COR-L47 (cell line): ENCODE results near the gene IL6R.
"Not testable (repeated sequence)": the region's sequence is repeated elsewhere in the genome, so short reads cannot be mapped to it uniquely, and the experiment has no call there.

Source experiments
- DNase-seq: peaks from one replicate; lab custom pipeline; 2025; lab: John Stamatoyannopoulos, UW

The IL6R gene

DNA sequence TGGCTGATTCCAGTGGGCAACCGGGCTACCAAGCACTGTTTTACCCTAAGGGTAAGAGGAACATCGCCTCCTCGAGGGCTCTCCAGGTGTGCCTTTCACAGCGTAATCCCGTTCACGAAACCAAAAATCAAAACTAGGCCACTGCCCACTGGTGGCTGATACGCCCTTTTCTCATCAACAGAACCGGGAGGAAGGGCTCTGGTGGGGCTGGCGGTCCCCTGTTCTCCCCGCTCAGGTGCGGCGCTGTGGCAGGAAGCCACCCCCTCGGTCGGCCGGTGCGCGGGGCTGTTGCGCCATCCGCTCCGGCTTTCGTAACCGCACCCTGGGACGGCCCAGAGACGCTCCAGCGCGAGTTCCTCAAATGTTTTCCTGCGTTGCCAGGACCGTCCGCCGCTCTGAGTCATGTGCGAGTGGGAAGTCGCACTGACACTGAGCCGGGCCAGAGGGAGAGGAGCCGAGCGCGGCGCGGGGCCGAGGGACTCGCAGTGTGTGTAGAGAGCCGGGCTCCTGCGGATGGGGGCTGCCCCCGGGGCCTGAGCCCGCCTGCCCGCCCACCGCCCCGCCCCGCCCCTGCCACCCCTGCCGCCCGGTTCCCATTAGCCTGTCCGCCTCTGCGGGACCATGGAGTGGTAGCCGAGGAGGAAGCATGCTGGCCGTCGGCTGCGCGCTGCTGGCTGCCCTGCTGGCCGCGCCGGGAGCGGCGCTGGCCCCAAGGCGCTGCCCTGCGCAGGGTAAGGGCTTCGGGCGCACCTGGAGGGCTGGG lies at the start of gene IL6R:
Gene IL6R (plus strand): TSS at position 360 of the 763 bp plus-strand sequence. CDS start 287 bp downstream, at position 647.
- DNase-seq = peak; percentile 46

DNA sequence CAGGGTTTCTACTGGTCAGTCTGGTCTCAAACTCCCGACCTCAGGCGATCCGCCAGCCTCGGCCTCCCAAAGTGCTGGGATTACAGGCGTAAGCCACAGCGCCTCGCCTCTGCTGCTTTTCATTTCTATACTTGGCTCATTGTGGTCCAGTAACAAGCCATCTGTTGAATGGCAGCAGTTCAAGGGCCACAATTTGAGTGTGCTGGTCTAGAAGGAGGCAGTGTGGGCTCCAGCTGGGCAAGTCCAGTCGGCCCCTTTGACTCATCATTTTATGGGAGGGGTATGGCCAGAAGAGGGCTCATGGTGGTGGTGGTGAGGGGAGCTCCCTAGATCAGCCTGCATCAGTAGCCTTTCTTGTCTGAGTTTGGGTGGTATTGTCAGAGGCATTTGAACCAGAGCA lies 46.6 kb upstream of the IL6R start:
- DNase-seq = no peak

DNA sequence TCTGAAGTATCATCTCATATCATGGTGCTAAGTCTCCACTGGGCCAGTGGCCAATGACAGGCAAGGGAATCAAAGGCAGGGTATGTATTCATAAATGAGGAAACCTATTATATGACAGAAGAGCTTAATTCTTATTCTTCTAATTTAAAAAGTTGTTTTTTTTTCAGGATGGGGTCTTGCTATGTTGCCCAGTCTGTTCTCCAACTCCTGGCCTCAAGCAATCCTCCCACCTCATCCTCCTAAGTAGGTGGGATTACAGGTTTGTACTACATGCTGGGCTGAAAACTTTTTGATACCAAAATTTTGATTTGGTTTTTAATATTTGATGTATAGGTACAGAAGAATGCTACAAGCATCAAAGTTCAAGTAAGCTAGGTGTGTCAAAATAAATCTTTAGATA lies 44.9 kb upstream of the IL6R start:
- DNase-seq = no peak

DNA sequence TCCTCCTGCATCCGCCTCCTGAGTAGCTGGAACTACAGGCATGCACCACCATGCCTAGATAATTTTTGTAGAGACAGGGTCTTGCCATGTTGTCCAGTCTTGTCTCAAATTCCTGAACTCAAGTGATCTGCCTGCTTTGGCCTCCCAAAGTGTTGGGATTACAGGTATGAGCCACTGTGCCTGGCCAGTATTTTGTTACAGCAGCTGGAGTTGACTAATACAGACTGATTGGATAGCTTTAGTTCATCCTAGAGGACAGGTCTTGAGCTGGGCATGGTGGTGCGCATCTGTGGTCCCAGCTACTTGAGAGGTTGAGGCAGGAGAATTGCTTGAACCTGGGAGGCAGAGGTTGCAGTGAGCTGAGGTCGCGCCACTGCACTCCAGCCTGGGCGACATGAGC lies 44.3 kb upstream of the IL6R start:
- not testable (repeated sequence) for DNase-seq

DNA sequence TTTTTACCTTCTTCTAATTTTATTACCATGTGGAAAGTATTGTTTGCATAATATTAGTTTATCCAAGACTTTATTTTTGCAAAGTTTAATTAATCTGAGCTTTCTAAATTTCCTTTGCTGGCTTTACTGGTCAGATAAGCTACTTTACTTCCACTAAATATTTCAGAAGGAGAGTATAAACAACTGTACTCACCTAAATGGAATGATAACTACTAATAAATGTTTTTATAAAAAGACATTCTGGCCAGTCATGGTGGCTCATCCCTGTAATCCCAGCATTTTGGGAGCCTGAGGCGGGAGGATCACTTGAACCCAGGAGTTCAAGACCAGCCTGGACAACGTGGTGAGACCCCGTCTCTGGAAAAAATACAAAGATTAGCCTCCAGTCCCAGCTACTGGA lies 43.8 kb upstream of the IL6R start:
- no peak for DNase-seq

DNA sequence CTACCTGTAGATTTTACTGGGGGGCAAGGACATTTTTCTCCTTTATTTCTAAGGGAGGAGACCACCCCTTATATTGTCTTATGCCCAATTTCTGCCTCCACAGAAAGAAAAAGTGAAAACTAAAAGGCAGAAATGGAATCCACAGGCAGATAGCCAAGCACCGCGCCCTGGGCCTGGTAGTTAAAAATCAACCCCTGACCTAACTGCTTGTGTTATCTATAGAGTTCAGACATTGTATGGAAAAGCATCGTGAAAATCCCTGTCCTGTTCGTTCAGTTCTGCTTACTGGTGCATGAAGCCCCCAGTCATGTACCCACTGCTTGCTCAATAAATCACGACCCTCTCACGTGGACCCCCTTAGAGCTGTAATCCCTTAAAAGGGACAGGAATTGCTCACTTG lies 33.7 kb upstream of the IL6R start:
- no peak for DNase-seq

DNA sequence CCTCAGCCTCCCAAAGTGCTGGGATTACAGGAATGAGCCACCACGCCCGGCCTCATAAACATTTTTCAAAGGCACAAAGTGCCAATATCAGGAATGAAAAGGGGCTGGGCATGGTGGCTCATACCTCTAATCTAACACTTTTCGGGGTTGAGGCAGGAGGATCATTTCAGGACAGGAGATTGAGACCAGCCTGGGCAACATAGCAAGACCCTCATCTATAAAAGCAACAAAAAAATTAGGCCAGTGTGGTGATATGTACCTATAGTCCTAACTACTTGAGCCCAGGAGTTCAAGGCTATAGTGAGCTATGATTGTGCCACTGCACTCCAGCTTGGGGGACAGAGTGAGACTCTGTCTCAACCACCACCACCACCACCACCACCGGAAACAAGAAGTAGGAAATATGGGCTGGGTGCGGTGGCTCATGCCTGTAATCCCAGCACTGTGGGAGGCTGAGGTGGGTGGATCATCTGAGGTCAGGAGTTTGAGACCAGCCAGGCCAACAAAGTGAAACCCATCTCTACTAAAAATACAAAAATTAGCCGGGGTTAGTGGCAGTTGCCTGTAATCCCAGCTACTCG lies 31.3 kb upstream of the IL6R start:
- DNase-seq = not testable (repeated sequence)

DNA sequence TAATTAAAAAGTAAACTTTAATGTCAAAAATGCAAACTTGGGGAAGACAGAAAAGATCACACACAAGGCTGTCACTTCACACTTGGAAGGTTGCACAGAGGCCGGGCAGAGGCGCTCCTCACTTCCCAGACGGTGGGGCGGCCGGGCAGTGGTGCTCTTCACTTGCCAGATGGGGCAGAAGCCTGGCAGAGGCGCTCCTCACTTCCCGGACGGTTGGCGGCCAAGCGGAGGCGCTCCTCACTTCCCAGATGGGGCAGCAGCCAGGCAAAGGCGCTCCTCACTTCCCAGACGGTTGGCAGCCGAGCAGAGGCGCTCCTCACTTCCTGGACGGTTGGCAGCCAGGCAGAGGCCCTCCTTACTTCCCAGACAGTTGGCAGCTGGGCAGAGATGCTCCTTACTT lies 25.8 kb upstream of the IL6R start:
- DNase-seq = no peak

DNA sequence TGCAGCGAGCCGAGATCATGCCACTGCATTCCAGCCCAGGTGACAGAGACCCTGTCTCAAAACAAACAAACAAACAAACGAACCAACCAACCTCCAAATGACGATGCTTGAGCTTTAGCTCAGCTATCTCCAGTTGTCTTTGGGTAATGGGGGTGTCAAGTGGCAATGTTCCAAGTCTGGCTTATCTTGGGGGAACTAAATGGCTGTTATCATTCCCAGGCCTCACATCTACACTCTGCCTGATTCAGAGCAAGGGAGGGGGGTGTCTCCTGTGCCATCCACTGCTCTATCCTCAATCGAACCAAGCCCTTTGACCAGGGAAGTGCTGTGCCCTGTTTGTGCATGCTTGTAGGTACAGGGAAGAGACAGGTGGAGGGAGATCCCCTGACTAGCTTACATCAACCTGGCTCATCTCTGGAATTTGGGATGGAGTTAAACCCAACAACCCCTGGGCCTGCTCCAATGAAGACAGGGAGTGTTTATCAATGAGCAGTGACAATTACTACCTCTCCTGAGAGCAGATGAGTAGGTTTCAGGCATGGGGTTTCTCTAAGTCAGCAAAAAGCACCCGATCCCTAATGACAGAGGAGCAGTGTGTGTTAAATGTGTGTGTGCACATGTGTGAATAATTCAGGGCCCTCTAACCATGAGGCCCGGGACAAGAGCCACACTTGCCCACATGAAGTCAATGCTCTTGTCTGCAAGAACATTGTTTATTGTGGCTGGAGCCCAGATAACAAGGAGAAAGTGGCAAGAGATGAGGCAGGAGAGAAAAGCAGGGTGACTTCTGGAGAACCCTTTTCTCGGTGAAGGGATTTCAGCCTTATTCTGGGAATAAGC lies 20.3 kb upstream of the IL6R start:
- no peak for DNase-seq

DNA sequence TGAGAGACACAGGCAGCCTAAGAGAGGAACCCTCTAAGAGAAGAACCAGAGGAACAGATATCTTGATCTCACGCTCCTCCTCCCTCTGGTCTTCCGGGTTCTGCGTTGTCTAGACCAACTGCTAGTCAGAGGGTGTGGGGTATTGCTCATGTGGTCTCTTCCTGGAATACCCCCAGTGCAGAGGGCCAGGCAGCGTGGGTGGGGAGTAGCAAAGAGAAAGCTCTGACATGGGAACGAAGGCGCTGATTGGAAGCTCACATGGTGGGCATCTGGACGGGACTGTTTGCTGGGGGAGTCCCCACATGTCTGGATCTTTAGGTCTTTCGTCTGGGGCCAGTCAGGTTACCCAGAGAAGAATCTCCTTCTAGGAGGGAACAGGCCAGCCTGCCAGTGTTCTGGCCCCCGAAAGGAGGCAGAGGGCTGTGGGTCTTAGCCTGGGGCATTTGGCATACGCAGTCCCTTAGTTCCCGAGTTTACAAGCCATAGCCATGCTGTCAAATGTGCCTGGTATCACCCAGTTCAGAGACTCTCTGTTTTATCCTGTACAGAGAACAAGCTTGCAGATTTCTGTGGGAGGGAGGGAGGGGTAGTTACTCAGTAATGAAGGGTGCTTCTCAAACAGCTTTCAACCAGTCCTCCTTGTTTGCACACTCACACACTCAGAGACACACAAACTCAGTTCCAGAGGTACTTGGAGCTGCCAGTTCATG lies 18.3 kb upstream of the IL6R start:
- DNase-seq = no peak

DNA sequence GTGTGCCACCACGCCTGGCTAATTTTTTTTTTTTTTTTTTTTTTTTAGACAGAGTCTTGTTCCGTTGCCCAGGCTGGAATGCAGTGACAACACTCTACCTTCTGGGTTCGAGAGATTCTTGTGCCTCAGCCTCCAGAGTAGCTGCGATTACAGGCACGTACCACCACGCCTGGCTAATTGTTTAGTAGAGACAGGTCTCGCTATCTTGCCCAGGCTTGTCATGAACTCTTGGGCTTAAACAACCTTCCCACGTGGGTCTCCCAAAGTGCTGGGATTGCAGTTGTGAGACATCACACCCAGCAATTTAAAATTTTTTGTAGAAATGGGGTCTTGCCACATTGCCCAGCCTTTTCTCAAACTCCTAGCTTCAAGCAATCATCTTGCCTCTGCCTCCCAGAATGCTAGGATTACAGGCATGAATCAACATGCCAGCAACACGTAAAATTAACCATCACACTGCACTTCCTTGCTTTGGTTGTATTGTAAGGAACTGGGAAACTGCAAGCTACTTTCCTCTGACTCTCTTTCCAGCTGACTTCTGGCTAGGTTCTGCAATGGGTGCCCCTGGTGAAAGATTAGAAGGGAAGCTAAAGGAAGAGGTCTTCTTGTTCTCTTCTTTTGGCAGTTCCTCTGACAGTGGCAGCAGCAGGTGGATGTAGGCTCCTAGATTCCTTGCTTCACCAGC lies 13.9 kb upstream of the IL6R start:
- DNase-seq = no peak

DNA sequence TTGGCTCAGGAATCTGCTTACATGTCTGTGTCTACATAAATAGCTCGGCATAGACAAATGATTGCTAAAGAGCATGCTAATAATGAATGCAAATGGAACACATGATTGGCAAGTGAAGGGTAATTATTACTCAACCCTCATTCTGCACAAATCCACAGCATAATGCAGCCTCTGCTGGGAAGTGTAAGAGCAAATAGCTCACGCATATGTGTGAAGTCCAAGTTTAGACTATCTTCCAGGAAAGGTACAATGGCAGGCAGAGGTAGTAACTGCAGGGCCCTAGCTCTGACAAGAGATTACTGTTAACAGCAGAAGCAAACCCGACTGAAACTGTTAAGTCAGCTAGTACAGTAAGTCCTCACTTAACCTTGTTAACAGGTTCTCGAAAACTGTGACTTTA lies 7.0 kb upstream of the IL6R start:
- DNase-seq = no peak

DNA sequence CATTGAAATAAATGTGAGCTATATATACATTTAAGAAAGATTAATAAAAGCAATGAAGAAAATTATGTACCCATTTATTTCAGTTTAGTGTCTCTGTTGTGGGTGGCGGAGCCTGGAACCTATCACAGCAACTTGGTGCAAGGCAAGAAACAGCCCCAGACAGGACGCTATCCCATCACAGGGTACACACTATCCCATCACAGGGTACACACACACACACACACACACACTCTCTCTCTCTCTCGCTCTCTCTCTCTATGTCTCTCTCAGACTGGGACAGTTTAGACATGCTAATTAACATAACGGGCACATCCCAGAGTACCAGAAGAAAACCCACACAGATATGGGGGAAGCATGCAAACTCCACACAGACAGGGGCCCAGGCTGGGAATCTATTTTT lies 6.5 kb upstream of the IL6R start:
- DNase-seq = no peak

DNA sequence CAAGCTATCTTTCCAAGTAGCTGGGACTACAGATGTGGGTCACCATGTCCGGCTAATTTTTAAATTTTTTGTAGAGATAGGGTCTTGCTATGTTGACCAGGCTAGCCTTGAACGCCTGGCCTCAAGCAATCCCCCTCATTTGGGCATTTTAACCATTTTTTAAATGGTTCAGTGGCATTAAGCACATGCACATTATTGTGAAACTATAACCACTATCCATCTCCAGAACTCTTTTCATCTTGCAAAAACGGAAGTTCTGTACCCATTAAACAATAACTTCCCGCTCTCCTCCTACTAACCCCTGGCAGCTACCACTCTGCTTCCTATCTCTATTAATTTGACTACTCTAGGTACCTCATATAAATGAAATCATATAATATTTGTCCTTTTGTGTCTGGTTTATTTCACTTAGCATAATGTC lies 4.8 kb upstream of the IL6R start:
- DNase-seq = no peak

DNA sequence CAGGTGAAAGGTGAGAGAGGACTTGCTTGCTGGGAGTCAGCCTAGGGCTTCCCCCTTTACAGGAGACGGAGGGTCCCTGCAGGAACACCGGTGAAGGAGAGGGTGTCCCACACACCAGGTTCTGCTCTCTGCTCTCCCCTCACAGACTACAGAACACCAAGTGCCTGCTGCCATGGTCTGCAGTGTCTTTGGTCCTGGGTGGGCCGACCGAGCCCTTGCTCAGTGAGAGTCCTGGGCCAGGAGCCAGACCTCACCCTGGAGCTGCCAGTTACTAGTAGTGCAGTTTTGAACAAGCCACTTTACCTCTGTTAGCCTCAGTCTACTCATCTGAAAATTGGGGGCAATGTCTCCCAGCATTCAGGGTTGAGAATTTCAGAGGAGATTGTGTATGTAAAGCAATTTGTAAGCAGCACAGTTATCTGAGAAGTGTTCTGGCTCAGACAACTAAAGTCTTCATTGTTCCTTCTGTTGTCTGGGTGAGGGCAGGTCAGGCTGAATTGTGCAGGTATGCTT lies 2.7 kb upstream of the IL6R start:
- no peak for DNase-seq

DNA sequence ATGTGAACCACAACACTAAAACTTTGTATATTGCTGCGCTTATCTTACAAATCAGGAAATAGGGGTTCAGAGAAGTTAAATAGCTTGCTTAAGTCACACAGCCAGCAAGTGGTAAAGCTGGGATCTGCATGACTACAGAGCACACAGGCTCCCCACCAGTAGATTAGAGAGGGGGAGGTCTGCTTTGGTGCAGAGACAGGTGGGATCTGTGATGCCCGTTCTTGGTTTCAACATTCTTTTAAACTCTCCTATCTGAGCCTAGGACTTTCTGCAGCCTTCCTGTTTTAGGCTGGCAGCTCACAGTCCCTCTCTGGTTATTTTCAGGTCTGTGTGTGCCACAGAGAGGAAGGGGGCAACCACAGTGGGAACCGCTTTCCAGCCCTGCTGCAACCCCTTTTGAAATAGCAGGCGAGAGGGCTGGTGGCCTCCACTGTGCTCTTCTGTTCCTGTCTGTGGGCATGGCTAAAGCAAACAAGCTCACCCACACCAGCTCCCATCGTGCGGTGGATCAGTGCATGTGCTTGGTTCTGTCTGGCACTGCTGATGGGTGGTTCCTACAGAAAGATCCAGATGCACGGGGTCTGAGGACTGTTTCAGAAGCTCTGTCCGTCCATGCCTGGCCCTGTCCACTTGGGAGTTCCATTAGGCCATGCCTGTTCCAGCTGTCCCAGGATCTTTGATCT lies 1.7 kb upstream of the IL6R start:
- DNase-seq = no peak

DNA sequence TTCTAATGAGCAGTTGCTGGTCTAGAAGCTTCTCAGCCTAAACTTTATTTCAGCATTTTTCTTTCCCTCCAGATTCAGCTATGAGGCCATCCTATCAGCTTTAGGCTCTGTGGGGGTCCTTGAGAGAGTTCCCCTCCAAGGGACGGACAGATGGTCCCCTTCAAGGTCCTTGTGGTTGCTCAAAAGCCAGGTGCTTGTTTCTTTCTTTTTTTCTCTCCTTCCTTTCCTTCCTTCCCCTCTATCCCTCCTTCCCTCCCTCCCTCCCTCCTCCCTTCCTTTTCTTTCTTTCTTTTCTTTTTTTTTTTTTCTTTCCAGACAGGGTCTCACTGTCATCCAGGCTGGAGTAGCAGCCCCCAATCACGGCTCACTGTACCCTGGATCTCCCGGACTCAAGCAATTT lies 1.2 kb upstream of the IL6R start:
- DNase-seq = no peak

DNA sequence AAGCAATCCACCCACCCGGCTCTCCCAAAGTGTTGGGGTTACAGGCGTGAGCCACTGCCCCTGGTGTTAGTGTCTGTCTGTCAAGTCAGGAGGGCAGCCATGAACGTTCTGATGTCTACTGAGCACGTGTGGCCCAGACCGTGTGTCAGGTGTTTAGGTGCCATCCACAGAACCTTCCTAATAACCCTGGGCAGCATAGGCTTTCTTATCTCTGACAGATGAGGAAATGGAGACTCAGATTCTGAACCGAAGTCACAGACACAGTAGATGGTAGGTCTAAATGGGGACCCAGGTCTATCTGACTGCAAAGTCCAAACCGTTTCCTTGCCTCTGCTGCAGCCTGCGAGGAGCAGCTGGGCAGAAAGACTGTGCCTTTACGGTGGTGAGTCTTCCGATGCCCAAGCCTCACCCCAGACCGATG lies 622 bp upstream of the IL6R start:
- DNase-seq = no peak

DNA sequence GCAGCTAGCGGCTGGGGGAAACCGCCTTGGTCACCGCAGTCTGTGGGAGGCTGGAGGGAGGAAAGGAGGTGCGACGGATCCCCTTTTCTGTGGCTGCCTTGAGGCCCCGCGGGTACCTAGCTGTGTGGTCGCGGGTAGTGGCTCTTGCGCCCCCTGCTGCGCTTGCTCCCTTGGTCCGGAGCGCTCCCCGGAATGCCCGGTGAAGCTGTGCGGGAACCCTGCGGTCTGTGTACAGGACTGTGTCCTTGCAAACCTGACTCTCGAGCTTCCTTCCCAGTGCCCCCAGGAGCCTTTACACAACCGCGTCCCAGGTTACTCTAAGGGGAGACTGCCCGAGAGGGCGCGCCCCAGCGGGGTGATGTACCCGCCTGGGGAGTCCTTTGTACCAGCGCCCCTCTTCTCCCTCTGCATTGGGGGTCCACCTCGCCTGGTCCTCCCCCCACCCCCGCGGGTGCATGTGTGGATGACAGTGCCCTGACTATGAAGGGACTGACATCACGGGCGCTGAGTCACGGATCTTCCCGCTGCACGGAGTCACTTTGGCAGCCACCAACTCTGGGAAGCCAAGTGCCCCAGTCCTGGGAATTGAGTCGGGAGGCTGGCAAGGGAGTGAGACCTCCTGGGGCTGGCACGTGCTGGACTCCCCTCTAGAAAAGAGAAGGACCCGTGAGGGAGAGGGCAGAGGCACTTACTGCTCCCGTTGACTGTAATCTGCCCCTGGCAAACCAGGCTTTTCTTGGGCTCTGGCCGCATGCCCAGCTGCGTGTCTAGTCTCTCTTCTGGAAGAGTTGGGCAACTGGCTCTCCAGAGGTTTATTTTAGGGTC lies 816 bp downstream of the IL6R start:
- no peak for DNase-seq

DNA sequence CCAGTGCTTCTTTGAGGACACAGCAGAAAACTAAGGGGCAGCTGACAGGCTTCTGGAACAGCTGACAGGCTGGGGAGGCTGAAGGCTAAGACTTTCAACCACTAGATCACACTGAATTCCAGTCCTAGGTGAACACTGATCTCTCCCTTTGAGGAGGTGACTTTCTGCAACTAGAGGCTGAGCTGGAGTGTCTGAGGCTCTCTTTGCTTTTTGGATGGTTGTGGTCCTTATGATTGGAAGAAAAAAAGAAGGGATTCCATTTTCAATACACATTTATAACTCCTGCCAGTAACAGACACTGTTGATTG lies 1.4 kb downstream of the IL6R start:
- no peak for DNase-seq
